HT-29 (cell line): ENCODE measurements around the gene RAD51B. TPM values are rescaled to one million over a fixed set of nuclear protein-coding genes. Genes with fewer than 3 reads are reported as not detected.
"Not testable (repeated sequence)": the region's sequence is repeated elsewhere in the genome, so short reads cannot be mapped to it uniquely, and the experiment has no call there.

Source experiments
- DNase-seq: peaks from one replicate; pipeline ENCODE4 v3.0.0-alpha.2; 2015; ENCODE audit warnings: low spot score
- total RNA-seq: library from RNA; depleted of rRNA; stranded (reverse); fragments of >200 nt; shearing (Covaris generic); gene quantifications from 2 replicates; pipeline ENCODE4 v1.2.3, GENCODE V29; 2014; rRNA removed

The RAD51B gene
- total RNA-seq: 3.9 and 5.9 TPM in 2 replicates

DNA sequence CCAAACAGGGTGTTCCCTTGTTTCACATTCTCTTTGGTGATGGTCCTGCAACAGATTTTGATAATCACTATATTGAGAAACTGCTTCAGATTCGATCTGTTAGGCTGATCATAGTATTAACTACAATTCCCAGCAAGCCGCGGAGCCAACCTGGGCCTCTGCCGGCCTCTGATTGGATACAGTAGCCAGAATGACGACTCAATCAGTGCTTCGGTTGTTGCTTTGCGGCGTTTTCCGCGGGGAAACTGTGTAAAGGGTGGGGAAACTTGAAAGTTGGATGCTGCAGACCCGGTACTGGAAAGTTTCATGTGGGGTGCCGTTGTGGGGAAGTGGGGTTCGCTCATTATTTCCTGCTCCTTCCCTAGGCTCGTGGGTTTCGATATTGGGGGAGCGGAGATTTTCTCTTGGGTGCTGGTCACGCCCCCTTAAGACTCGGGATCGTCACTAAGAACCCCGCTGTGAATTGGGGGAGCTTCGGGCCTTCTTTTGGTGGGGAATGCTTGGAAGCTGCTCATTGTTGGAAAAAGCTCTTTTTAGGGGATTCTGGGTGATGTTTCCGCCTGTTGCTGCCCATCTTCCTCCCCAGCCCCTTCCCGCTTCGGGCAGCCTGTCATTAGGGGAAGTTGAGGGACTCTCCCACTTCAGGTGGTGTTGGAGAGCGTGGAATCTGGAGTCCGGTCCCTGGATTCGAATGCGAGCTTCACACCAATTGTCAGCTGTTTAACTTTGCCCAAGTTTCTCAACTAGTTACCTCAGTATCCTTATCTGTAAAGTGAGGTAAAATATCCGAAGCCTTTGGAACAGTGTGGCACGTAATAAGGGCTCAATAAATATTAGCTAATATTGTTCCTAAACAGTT lies at the start of gene RAD51B:
Gene RAD51B, plus strand, starts transcription at position 217 of the 859 bp plus-strand sequence.
- DNase-seq: peak; percentile 82

DNA sequence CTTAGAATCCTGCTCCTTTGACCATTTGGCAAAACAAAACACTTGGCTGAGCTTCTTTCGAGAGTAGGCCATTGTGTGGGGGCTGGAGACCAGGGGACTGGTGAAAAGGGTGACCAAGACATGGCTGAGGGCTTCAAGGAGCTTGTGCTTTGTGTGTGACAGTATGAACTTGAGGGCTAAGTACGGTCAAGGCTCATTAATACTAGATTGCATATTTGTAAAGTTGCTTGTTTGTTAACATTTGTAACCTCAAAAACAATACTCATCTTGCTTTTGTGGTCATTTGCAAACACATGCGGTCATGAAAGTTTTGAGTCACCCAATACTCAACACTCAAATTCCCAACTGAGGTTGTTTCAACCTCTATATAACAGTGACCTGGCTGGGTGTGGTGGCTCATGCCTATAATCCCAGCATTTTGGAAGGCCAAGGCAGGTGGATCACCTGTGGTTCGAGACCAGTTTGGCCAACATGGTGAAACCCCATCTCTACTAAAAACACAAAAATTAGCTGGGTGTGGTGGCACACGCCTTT lies 45.7 kb upstream of the RAD51B start:
- DNase-seq: no peak

DNA sequence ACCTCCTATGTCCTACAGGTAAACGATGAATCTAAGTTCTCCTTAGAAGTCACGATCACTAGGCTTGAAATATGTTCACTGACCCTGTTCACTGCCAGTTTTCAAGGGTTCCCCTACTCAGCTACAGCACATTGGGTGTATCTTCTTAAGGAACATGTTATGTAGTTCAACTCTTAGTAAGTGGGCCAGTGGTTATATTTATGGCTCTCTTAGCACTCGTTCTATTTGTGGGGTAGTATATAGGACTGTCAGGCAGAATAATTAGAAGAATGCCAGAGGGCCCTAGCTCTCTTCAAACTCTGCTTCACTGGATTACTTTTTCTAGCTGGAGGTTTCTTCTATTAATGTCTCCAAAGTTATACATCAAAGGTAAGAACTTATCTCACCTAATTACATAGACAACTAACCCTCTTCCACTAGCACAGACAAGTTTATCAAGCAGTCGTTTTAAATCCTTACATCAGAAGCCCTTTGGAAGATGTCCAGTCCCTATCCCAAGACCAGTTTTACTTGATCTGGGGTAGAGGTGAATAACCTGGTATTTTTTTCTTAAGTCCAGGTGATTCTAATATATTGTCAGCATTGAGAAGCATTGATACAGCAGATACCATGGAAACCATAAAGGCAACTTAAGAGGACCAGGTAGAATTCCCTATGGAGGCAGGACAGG lies 42.8 kb upstream of the RAD51B start:
- DNase-seq: no peak

DNA sequence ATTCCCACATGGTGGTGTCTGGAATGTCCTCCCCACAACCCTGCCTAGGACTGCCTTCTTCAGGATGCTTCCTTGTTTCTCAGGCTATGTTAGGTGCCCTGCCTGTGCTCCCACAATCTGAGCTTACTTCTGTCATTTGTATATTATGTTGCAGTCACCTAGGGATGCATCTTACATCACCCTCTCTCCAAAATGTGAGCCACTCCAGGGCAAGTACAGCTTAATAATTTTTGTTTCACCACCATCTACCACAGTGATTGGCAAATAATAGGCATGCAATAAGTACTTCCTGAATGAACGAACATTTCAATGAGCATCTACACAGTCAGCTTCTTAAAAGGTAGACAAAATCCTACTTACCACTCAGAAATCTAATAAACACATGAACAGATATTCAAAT lies 40.8 kb upstream of the RAD51B start:
- no peak for DNase-seq

DNA sequence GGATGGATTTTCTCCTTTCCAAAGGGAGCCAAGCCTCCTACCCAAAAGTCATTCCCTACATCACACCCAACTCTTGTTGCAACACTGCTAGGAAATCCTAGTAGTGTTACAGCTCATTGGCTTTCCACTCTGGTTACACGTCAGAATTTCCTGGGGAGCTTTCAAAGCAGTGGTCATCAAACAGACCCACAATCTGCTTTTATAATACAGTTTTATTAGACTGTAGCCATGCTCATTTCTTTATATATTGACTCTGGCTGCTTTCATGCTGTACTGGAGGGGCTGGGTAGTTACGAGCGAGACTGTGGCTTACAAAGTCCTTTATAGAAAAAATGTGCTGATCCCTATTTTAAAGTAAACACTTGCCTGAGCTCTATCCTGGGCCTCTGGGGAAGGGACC lies 37.5 kb upstream of the RAD51B start:
- DNase-seq: no peak

DNA sequence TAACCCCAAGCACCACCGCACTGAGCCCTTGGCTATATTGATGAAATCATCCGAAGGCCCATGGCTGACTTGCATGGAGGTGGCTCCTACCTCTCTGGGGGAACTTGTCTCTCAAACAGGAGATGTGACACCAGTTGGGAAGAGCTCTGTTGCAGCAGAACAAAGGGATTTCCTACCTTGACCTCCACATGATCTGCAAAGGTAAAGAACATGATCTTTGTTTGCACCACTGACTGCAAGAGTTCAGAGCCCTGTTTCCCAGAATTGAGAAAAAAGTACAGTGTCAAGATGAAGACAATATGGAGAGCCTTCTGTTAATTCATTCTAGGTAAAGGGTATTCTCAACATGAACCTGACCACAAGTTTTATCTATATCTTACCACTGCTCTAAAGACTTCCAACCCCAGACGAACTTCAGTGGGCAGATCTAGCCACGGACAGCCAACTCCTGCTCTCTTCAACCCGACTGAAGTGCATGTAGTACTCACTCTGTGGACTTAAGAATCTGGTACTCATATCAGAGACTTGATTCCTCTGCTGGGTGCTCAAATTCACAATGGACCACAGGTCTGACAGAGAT lies 35.2 kb upstream of the RAD51B start:
- no peak for DNase-seq

DNA sequence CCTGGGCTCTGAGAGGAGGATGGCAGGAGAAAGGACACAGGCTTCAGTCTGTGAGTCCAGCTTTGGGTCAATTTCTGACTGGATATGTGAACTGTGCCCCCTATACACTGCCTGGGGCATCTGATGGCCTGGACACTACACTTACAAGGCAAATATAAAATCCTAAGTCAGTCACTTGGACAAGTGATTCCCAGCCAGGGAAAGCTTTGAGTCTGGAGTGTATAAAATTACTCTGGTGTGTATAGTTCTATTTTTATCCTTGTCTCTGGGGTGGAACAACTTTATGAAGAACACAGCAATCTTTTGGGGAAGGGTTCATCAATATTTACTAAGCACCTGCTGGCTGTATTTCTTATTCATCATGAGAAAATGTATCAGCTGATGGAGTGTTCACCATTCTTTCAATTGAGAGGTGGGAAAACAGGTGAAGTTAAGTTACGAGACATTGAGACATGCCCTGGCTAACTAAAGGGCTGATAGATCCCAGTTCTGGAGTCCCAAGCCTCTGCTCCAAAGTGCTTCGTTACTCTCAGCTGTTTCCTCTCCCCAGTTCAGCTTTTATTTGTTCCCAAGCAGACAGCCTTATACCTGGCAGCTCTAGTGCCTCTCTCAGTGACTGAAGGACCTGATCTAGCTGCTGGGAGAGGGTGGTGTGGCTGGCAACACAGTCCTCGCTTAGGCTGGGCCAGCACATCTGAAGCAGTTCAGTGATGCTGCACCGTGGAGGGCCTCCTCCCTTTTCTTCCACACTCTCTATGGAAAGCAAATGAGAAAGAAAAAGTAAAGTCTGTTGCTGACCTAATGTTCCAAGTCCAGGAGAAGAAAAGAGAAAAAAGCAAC lies 34.1 kb upstream of the RAD51B start:
- DNase-seq: no peak

DNA sequence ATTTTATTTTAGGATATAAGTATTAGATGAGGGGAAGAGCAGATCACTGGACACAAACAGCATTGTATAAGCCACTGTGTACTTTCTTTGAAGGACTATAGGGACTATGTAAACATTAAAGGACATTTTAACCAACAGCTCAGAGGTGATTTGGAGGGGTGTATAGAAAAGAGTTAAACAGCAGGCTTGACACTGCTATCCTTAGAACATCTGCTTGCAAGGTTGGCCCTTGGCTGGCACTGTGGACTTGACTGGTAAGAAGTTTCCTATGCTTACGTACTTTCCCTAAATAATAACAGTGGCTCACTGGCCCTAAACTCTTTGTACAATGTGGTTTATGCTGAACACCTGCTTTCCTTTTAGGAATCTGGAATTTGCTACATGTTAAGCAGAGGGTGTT lies 31.9 kb upstream of the RAD51B start:
- no peak for DNase-seq

DNA sequence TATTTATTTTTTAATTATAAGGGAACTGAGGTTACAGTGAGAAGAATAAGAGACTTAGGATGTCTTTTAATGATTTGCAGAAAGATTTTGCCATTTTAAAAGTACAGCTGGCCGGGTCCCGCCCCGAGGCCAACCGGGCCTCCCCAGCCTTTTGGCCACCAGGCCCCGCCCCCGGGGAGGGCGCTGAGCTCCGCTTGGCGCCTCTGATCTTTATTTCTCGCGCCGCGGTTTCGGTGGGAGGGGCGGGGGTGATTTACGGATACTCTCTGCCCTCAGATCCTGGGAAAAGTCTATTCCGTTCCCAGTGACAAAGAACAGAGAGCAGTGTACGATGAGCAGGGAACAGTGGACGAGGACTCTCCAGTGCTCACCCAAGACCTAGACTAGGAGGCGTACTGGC lies 20.8 kb upstream of the RAD51B start:
- no peak for DNase-seq

DNA sequence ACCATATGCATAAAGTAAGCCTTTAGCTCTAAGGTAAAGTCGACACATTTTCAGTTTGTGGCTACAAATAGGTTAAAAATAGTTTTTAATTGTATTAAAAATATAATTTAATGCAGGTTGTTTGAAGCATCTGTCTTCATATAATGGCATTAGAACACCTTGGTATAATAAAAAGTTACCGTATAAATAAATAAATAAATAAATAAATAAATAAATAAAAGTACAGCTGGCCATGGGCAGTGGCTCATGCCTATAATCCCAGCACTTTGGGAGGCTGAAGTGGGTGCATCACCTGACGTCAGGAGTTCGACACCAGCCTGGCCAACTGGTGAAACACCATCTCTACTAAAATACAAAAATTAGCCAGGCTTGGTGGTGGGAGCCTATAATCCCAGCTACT lies 18.8 kb upstream of the RAD51B start:
- no peak for DNase-seq

DNA sequence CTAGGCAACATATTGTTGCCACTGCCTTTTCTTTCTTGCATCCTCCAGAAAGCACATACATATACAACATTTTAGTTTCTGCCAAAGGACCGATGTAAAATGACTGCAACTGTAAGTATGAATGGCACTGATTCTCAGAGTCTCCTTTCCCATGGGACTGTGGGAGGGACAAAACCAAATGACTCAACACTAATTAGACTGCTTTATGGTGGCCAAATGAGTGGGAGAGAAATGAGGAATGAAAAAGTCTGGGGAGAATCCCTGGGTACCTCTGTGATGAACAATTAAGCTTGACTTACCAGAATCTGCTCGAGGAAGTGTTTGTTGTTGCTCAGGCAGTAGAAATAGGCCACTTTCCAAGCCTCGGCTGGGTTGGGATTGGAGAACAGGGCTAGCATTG lies 13.3 kb upstream of the RAD51B start:
- DNase-seq: no peak

DNA sequence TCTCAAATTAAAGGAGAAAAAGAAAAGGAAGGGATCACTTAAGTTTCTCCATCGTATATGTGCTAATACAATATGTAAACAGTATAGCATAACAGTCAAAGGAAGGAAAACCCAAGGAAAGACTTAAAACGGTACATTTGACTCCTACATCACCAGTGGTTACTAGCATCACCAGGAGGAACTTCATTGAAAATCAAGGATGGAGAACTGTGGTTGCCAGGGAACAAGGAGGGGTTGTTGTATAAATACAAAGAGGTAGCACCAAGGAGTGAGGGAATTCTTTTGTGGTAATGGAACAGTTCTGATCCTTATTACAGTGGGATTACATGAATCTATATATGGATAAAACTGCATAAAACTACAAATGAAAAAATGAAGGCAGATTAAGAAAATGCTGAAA lies 4.8 kb upstream of the RAD51B start:
- no peak for DNase-seq

DNA sequence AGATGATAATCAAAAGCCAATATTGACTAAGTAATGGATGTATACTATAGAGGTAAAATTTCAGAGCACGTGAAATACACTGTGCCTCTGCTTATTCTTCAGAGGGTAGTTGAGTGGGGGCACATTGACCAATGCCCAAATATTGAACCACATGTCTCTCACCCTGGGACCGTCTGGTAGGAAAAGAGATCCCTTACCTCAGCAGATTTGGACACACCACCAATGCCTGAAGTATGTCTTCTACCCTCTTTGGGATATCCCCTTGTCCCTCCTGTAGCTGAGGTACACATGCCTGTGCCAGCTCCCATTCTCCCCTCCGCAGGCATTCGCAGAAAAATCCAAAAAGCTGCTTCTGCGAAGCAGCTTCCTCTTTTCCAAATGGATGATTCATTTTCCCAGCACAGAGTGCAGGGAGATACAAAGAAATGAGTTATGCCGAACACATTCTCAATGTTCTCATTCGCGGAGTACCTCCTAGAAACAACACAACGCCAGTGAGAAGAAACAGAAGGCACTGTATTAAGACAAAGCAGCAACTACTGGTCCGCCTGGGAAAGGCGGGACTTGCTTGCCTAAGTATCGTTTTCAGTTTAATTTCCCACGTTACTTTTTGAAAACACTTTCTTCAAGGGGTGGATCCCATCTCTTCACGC lies 3.9 kb upstream of the RAD51B start:
- peak; percentile 5 for DNase-seq

DNA sequence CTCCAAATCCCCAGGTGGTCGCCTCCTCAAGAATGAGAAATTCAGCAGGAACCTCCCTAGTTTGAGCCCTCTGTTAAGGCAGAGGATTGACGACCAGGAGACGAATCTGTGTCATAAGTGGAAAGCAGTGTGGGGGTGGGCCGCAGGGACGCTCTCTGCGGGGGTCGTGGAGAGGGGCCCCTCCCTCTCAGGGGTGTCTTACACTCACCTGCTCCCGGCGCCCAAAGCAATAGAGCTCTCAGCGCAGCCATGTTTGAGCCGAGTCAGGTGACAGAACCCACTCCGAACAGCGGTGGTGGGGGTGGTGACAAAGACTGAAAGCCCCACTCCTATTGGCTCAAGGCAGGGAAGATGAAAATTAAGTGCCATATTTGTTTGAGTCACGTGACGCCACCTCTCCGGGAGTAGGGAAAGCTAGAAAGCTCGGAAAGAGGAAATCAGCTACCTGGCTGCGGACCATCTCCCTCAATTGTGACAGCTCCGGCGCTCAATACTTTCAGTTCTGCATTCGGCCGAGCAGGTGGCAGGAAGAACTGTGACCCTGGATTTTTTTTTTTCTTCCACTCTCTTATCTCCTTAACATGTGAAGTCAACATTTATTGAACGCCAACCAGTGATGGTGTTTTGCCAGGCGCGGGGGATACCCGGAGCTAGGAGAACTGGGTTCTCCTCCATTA lies 3.1 kb upstream of the RAD51B start, which contains the start of gene ZFYVE26:
Gene ZFYVE26, minus strand, starts transcription at position 265 of the 677 bp plus-strand sequence. CDS start 627 bp downstream, outside the sequence.
- DNase-seq: peak; percentile 84

DNA sequence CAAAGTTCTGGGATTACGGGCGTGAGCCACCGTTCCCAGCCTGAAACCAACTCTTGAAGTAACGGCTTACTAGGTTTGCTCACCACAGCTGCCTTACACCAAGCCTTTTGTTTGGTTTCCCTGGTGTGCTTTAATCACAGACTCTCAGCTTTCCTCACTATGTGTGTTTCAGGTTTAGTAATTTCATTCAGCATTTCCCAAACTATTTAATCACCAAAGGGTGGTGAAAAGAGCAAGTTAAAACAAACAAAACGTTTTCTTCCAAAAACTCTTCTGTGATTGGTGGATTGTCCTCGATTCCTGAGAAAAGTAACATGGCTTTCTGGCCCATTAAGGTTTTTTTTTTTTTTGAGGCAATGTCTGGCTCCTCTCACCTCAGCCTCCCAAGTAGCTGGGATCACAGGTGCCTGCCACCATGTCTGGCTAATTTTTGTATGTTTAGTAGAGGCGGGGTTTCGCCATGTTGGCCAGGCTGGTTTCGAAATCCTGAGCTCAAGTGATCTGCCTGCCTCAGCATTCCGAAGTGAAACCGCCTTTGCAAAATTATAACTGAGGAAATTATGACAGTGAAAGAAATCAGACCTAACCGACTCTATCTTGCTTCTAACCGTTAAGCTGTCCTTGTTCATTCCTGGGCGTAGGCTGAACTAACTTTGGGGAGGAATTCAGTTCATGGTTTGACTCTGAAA lies 1.7 kb upstream of the RAD51B start:
- DNase-seq: no peak

DNA sequence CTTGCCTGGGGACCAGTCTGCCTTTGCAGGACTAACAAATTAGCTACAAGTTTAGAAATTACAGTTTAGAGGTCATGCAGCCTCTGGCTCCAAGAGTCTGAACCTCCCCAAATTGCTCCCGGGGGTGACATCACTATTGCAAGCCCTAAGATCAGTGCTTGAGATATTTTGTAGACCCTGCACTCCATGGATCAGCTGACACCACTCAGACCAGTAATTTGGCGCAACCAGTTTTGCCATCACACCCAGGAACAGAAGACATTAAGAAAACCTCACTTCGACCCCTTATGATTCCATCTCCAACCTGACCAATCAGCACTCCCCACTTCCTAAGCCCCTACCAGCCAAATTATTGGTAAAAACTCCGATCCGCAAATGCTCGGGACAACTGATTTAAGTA lies 1.1 kb upstream of the RAD51B start:
- not testable (repeated sequence) for DNase-seq

DNA sequence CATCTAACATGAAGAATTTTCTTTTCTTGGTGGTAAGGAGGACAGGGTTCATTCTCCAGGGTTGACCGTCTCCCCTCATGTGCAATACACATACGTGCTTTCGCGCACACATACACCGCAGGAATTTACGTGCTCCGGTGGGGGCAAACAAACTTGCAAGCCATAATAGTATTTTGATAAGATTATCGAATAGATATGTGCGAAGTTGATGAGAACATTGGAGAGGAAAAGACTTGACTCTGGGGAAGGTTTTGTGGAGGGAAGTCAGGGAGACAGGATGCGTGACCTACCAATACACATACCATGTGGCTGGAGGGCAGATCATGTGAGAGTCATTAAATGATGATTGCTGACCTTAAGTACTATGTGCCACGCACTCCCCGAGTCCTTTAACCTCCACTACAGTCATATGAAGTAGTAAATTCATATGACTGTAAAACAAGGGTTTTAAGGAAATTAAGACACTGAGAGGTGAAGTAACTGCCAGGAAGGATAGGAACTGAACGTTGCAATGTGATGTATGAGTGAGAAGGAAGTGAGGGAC lies 921 bp downstream of the RAD51B start:
- peak; percentile 19 for DNase-seq

DNA sequence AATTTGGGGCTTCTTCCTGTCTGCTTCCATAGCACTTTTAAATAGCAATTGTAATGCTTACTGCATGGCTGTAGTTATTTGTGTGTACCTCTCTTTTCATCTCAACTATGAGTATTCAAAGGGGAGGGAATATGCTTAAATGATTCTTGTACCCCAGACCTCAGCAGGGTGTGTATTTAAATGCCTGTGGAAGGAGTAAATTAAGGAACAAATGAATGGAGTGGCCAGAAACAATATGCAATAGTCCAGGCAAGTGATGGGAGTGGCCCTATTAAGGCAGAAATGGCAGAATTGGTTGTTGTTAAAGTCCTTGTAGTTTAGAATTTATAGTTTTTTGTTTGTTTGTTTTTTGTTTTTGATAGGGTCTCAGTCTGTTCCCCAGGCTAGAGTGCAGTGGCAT lies 1.5 kb downstream of the RAD51B start:
- DNase-seq: no peak

DNA sequence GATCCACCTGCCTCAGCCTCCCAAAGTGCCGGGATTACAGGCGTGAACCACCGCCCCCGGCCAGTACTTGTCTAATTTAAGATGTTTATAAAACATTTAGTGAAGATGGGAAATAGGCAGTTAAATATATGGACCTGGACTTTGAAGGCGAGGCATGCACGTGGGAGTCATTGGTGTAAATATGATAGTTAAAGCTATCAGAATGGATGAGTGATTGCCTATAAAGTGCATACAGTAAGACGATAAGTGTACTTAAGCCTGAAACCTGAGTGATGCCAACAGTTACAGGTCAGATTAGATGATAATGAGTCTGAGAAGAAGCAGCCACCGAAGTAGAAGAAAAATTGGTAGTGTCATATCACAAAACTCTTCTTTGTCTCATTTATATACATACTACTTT lies 11.5 kb downstream of the RAD51B start:
- DNase-seq: no peak
